Neural cell (in vitro differentiated cells): Measurements from ENCODE around the gene PSMB7.

Experiments used
- EP300 ChIP-seq: fragments of 450-650 bp; conservative IDR thresholded peaks from 2 replicates; pipeline ENCODE4 v1.6.1; 2014; ENCODE audit warnings: antibody characterized with exemption, mild to moderate bottlenecking, moderate library complexity; ENCODE audit not compliant: poor library complexity, severe bottlenecking
- EZH2 ChIP-seq: fragments of 200-600, 300-800 bp; shearing (Covaris generic), sonication (generic); IDR thresholded peaks from 2 replicates; pipeline ENCODE4 v1.6.1; 2014; ENCODE audit warnings: antibody characterized with exemption, low read length, borderline replicate concordance, mild to moderate bottlenecking; ENCODE audit not compliant: insufficient read depth, poor library complexity, severe bottlenecking
- MXI1 ChIP-seq: fragments of 450-650 bp; conservative IDR thresholded peaks from 2 replicates; pipeline ENCODE4 v1.6.1; 2014; ENCODE audit warnings: antibody characterized with exemption, mild to moderate bottlenecking; ENCODE audit not compliant: poor library complexity, severe bottlenecking
- POLR2AphosphoS5 ChIP-seq: IDR thresholded peaks from 2 replicates; pipeline ENCODE4 v1.6.1; 2012
- RAD21 ChIP-seq: fragments of 450-650 bp; conservative IDR thresholded peaks from 2 replicates; pipeline ENCODE4 v1.6.1; 2014; ENCODE audit warnings: antibody characterized with exemption, mild to moderate bottlenecking, moderate library complexity
- SMC3 ChIP-seq: fragments of 450-650 bp; conservative IDR thresholded peaks from 2 replicates; pipeline ENCODE4 v1.6.1; 2014; ENCODE audit warnings: antibody characterized with exemption, mild to moderate bottlenecking, moderate library complexity; ENCODE audit not compliant: poor library complexity
- TAF1 ChIP-seq: IDR thresholded peaks from 2 replicates; pipeline ENCODE4 v1.6.1; 2012; ENCODE audit warnings: low read depth
- TF ChIP-seq, protein P1 (sequence below): fragments of 450-650 bp; IDR thresholded peaks from 2 replicates; pipeline ENCODE4 v1.5.1; 2014; ENCODE audit warnings: antibody characterized with exemption, mild to moderate bottlenecking, moderate library complexity; ENCODE audit not compliant: poor library complexity, severe bottlenecking
- TF ChIP-seq, protein P2 (sequence below): IDR thresholded peaks from 2 replicates; pipeline ENCODE4 v1.6.1; 2012; ENCODE audit warnings: borderline replicate concordance

DNA sequence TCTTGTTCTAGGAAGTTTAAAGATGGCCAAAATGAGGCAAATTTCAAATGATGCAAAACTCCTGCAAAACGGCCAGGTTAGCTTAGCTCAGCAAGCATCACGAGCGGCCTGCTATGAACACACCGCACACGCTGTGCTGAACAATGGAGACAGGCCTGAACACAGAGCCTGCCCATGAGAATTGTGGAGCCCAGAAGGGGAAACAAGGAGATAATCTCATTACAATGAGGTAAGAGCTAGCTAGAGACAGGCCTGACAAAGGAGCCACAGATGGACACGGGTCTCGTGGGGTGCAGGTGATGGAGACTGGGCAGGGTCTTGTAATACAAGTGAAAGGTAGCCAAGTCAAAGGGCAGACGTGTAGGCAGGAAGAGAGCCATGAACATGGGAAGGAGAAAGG, 50.2 kb downstream of the PSMB7 start:
- TF ChIP-seq, protein P1, sequence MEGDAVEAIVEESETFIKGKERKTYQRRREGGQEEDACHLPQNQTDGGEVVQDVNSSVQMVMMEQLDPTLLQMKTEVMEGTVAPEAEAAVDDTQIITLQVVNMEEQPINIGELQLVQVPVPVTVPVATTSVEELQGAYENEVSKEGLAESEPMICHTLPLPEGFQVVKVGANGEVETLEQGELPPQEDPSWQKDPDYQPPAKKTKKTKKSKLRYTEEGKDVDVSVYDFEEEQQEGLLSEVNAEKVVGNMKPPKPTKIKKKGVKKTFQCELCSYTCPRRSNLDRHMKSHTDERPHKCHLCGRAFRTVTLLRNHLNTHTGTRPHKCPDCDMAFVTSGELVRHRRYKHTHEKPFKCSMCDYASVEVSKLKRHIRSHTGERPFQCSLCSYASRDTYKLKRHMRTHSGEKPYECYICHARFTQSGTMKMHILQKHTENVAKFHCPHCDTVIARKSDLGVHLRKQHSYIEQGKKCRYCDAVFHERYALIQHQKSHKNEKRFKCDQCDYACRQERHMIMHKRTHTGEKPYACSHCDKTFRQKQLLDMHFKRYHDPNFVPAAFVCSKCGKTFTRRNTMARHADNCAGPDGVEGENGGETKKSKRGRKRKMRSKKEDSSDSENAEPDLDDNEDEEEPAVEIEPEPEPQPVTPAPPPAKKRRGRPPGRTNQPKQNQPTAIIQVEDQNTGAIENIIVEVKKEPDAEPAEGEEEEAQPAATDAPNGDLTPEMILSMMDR, result no peak
- TF ChIP-seq SMC3, result no peak
- no peak for TF ChIP-seq RAD21
- no peak for TF ChIP-seq MXI1
- no peak for TF ChIP-seq EZH2
- no peak for TF ChIP-seq EP300
- no peak for TF ChIP-seq TAF1
- TF ChIP-seq POLR2AphosphoS5, result no peak
- TF ChIP-seq, protein P2, sequence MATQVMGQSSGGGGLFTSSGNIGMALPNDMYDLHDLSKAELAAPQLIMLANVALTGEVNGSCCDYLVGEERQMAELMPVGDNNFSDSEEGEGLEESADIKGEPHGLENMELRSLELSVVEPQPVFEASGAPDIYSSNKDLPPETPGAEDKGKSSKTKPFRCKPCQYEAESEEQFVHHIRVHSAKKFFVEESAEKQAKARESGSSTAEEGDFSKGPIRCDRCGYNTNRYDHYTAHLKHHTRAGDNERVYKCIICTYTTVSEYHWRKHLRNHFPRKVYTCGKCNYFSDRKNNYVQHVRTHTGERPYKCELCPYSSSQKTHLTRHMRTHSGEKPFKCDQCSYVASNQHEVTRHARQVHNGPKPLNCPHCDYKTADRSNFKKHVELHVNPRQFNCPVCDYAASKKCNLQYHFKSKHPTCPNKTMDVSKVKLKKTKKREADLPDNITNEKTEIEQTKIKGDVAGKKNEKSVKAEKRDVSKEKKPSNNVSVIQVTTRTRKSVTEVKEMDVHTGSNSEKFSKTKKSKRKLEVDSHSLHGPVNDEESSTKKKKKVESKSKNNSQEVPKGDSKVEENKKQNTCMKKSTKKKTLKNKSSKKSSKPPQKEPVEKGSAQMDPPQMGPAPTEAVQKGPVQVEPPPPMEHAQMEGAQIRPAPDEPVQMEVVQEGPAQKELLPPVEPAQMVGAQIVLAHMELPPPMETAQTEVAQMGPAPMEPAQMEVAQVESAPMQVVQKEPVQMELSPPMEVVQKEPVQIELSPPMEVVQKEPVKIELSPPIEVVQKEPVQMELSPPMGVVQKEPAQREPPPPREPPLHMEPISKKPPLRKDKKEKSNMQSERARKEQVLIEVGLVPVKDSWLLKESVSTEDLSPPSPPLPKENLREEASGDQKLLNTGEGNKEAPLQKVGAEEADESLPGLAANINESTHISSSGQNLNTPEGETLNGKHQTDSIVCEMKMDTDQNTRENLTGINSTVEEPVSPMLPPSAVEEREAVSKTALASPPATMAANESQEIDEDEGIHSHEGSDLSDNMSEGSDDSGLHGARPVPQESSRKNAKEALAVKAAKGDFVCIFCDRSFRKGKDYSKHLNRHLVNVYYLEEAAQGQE, result no peak
